Smooth muscle cell (in vitro differentiated cells): Measurements from ENCODE around the gene PACC1. TPM values are rescaled to one million over a fixed set of nuclear protein-coding genes. Genes with fewer than 3 reads are reported as not detected.

ENCODE experiments used
- DNase-seq: peaks from one replicate; lab custom pipeline; 2025; ENCODE audit not compliant: unreplicated experiment; lab: John Stamatoyannopoulos, UW
- H2AFZ ChIP-seq: fragments of 200-600 bp; sonication (generic); 2 replicates; pipeline ENCODE4 v1.6.0; 2016; ENCODE audit warnings: antibody characterized with exemption, low read depth, mild to moderate bottlenecking
- H3F3A ChIP-seq: fragments of 200-600 bp; sonication (generic); 2 replicates; pipeline ENCODE4 v1.6.0; 2017; ENCODE audit warnings: antibody characterized with exemption, low read depth
- H3K27ac ChIP-seq: fragments of 200-600 bp; sonication (generic); 2 replicates; pipeline ENCODE4 v1.5.1; 2016; ENCODE audit warnings: low read depth, mild to moderate bottlenecking
- H3K27me3 ChIP-seq: fragments of 200-600 bp; sonication (generic); 2 replicates; pipeline ENCODE4 v1.6.1; 2016; ENCODE audit warnings: low read depth, mild to moderate bottlenecking
- H3K36me3 ChIP-seq: fragments of 200-600 bp; sonication (generic); 2 replicates; pipeline ENCODE4 v1.5.1; 2016; ENCODE audit warnings: low read depth
- H3K4me1 ChIP-seq: fragments of 200-600 bp; sonication (generic); 2 replicates; pipeline ENCODE4 v1.5.1; 2016; ENCODE audit warnings: low read depth
- H3K4me2 ChIP-seq: fragments of 200-600 bp; sonication (generic); 2 replicates; pipeline ENCODE4 v1.6.0; 2016; ENCODE audit warnings: mild to moderate bottlenecking
- H3K4me3 ChIP-seq: fragments of 200-600 bp; sonication (generic); 2 replicates; pipeline ENCODE4 v1.5.1; 2016; ENCODE audit warnings: mild to moderate bottlenecking
- H3K79me2 ChIP-seq: fragments of 200-600 bp; sonication (generic); 2 replicates; pipeline ENCODE4 v1.6.0; 2016; ENCODE audit warnings: low read depth, mild to moderate bottlenecking
- H3K9ac ChIP-seq: fragments of 200-600 bp; sonication (generic); 2 replicates; pipeline ENCODE4 v1.6.0; 2016; ENCODE audit warnings: low read depth
- H3K9me3 ChIP-seq: fragments of 200-600 bp; sonication (generic); replicated peaks from 2 replicates; pipeline ENCODE4 v1.5.1; 2016; ENCODE audit warnings: low read depth
- H4K20me1 ChIP-seq: fragments of 200-600 bp; sonication (generic); 2 replicates; pipeline ENCODE4 v1.6.0; 2016; ENCODE audit warnings: low read depth
- CTCF ChIP-seq: fragments of 200-600 bp; sonication (generic); IDR thresholded peaks from 2 replicates; pipeline ENCODE4 v1.5.1; 2017; ENCODE audit warnings: borderline replicate concordance, mild to moderate bottlenecking, antibody characterized with exemption; ENCODE audit not compliant: insufficient read depth, poor library complexity, severe bottlenecking
- WGBS: methylation state at CpG from one replicate; pipeline ENCODE4 v1.1.7; 2016; ENCODE audit warnings: low lambda C conversion rate; 5-methylcytosine and 5-hydroxymethylcytosine counted together
- polyA plus RNA-seq: library from polyadenylated mRNA; unstranded; fragments of >200 nt; fragmentation: Nextera tagmentation; extraction: Ambion mirVana; gene quantifications from 2 replicates; pipeline ENCODE4 v1.2.1, GENCODE V29; 2016
- total RNA-seq: library from RNA; depleted of rRNA; stranded (reverse); fragments of >200 nt; gene quantifications from 2 replicates; pipeline ENCODE4 v1.2.3, GENCODE V29; 2014

The PACC1 gene
- total and polyA plus RNA-seq, 2 experiments from 2014 or later: 8.5 to 8.8 TPM

- H3K36me3 ChIP-seq: no peaks in the 10 kb centered on the region
- no peak overlapping the region for H3K4me2 ChIP-seq
- no peak overlapping the region for H3K9ac ChIP-seq
- H3K4me3 ChIP-seq: no peak overlapping the region
- H3K9me3 ChIP-seq: no peaks in the 10 kb centered on the region
- H3K79me2 ChIP-seq: no peaks in the 10 kb centered on the region
- WGBS: 93% methylated on average over 8 of the region's 9 CpGs
- no peak overlapping the region for H3K27ac ChIP-seq
- DNase-seq: no peak
- peaks cover 3% of the 10 kb centered on the region for H3F3A ChIP-seq
- H2AFZ ChIP-seq: no peak overlapping the region
- no peaks in the 10 kb centered on the region for H3K27me3 ChIP-seq
- no peaks in the 10 kb centered on the region for H4K20me1 ChIP-seq
- H3K4me1 ChIP-seq: peaks cover 5% of the 10 kb centered on the region
- TF ChIP-seq CTCF: no peak
These were observed 45.7 kb upstream of the PACC1 start for GRCh38 chr1:212460376-212460775.

- Histone ChIP-seq H3F3A (peaks cover 3% of the 10 kb centered on the region), H3K79me2 (no peaks in the 10 kb centered on the region), H3K27me3 (no peaks in the 10 kb centered on the region), H3K27ac (no peak overlapping the region), H3K9ac (no peak overlapping the region), H3K4me3 (no peak overlapping the region), H4K20me1 (no peaks in the 10 kb centered on the region), H2AFZ (no peak overlapping the region), H3K4me2 (no peak overlapping the region), H3K9me3 (no peaks in the 10 kb centered on the region), H3K4me1 (peaks cover 5% of the 10 kb centered on the region), H3K36me3 (no peaks in the 10 kb centered on the region)
- DNase-seq: no peak
- 88% methylated on average over 5 of the region's 5 CpGs for whole genome bisulfite sequencing
- TF ChIP-seq CTCF: no peak
These were observed 45.0 kb upstream of the PACC1 start for GRCh38 chr1:212459656-212460055.

- TF ChIP-seq CTCF: no peak
- Histone ChIP-seq H3F3A (peaks cover 3% of the 10 kb centered on the region), H3K79me2 (no peaks in the 10 kb centered on the region), H3K36me3 (no peaks in the 10 kb centered on the region), H3K9ac (no peak overlapping the region), H2AFZ (no peak overlapping the region), H4K20me1 (no peaks in the 10 kb centered on the region), H3K27me3 (no peaks in the 10 kb centered on the region), H3K9me3 (no peaks in the 10 kb centered on the region), H3K4me2 (no peak overlapping the region), H3K4me3 (no peak overlapping the region), H3K4me1 (no peaks in the 10 kb centered on the region), H3K27ac (no peak overlapping the region)
- WGBS: 62% methylated on average over 1 of the region's 1 CpG
- no peak for DNase-seq
These were observed 44.1 kb upstream of the PACC1 start for GRCh38 chr1:212458817-212459216.

- Histone ChIP-seq H3K79me2 (no peaks in the 10 kb centered on the region), H3K4me2 (no peak overlapping the region), H3K27ac (no peak overlapping the region), H3F3A (peaks cover 3% of the 10 kb centered on the region), H4K20me1 (no peaks in the 10 kb centered on the region), H3K4me3 (no peak overlapping the region), H3K4me1 (no peaks in the 10 kb centered on the region), H3K9ac (no peak overlapping the region), H3K27me3 (no peaks in the 10 kb centered on the region), H2AFZ (no peak overlapping the region), H3K9me3 (no peaks in the 10 kb centered on the region), H3K36me3 (no peaks in the 10 kb centered on the region)
- WGBS: 50% methylated on average over 8 of the region's 8 CpGs
- no peak for DNase-seq
- TF ChIP-seq CTCF: peak; percentile 54
These were observed 43.2 kb upstream of the PACC1 start for GRCh38 chr1:212457740-212458338.
